NCI-H187 treated with DMSO at 0.1 percent for 48 hours (cell line): ENCODE results near the gene ACTBL2.

ENCODE experiments used
- DNase-seq: peaks from one replicate; lab custom pipeline; 2025; lab: John Stamatoyannopoulos, UW

The ACTBL2 gene

GRCh38 chr5:57448751-57449150, 33.9 kb downstream of the ACTBL2 start:
- no peak for DNase-seq

- DNase-seq = no peak
Measured at GRCh38 chr5:57448287-57448686, 34.3 kb downstream of the ACTBL2 start.

- DNase-seq = no peak
Measured at GRCh38 chr5:57447658-57448057, 35.0 kb downstream of the ACTBL2 start.

- no peak for DNase-seq
Measured at GRCh38 chr5:57446966-57447365, 35.6 kb downstream of the ACTBL2 start.

- DNase-seq = no peak
Measured at GRCh38 chr5:57445705-57446037, 36.9 kb downstream of the ACTBL2 start.

GRCh38 chr5:57445006-57445704, 37.5 kb downstream of the ACTBL2 start:
- DNase-seq = no peak

- no peak for DNase-seq
Measured at GRCh38 chr5:57442080-57442839, 40.4 kb downstream of the ACTBL2 start.

GRCh38 chr5:57441557-57441956, 41.1 kb downstream of the ACTBL2 start:
- no peak for DNase-seq

GRCh38 chr5:57439601-57440000, 43.0 kb downstream of the ACTBL2 start:
- no peak for DNase-seq

GRCh38 chr5:57437976-57438805, 44.4 kb downstream of the ACTBL2 start:
- no peak for DNase-seq

- no peak for DNase-seq
Measured at GRCh38 chr5:57436586-57436985, 46.0 kb downstream of the ACTBL2 start.

GRCh38 chr5:57435701-57436134, 46.9 kb downstream of the ACTBL2 start:
- no peak for DNase-seq

GRCh38 chr5:57434683-57435082, 47.9 kb downstream of the ACTBL2 start:
- no peak for DNase-seq

- no peak for DNase-seq
Measured at GRCh38 chr5:57434227-57434640, 48.4 kb downstream of the ACTBL2 start.

- no peak for DNase-seq
Measured at GRCh38 chr5:57432876-57433275, 49.7 kb downstream of the ACTBL2 start.

GRCh38 chr5:57431759-57432158, 50.9 kb downstream of the ACTBL2 start:
- DNase-seq = no peak
